ENCODE data around the gene GALNT3.

The GALNT3 gene

DNA sequence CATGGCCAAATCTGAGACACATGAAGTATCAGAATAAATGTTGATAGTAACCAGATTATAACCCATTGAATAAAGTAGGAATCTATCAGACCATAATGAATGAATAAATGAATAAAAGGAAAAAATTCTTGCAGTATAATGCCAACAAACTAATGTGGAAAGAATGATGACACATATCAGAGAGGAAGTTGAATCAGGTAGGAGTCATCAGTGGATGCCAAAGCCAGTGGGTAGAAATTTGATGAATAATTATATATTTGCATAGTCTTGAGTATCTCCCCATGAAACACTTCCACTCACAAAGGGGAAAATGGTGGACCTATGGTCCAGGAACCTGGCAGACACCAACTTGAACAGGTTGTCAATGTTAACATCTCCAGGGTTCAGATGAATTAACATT is 68.6 kb downstream of the GALNT3 start:
- TF ChIP-seq ZNF274 (IDR thresholded peaks at IDR 0.05; ENCODE audit: low read depth, low read length): no peak
- no peak overlapping the region for H3K4me3 ChIP-seq (ENCODE audit: low read length)

- TF ChIP-seq ZNF274 (IDR thresholded peaks at IDR 0.05; ENCODE audit: low read depth, low read length): no peak
- no peak overlapping the region for H3K4me3 ChIP-seq (ENCODE audit: low read length)
Measured at GRCh38 chr2:165720511-165720910, 73.5 kb downstream of the GALNT3 start.

- no peak overlapping the region for H3K4me3 ChIP-seq (ENCODE audit: low read length)
- TF ChIP-seq ZNF274 (IDR thresholded peaks at IDR 0.05; ENCODE audit: low read depth, low read length): no peak
Measured at GRCh38 chr2:165718610-165719210, 75.3 kb downstream of the GALNT3 start.

DNA sequence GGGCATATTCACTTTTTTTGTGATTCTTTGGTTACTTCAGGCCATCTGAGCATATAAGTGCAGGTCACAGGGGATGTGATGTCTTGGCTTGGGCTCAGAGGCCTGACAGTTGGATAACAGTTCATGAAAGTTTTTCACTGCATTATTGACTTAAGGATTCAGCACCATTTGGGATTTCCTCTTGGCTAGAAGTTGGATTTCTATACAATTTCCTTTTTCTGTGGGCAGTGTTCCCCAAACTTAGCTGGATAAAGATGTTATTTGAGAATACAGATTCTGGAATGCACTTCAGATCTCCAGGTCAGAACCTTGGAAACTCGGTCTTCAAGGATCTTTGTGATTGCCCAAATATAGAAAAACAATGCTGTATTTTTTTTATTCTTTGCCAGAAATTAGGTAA is 78.0 kb downstream of the GALNT3 start:
- no peak overlapping the region for H3K4me3 ChIP-seq (ENCODE audit: low read length)
- TF ChIP-seq ZNF274 (IDR thresholded peaks at IDR 0.05; ENCODE audit: low read depth, low read length): no peak

DNA sequence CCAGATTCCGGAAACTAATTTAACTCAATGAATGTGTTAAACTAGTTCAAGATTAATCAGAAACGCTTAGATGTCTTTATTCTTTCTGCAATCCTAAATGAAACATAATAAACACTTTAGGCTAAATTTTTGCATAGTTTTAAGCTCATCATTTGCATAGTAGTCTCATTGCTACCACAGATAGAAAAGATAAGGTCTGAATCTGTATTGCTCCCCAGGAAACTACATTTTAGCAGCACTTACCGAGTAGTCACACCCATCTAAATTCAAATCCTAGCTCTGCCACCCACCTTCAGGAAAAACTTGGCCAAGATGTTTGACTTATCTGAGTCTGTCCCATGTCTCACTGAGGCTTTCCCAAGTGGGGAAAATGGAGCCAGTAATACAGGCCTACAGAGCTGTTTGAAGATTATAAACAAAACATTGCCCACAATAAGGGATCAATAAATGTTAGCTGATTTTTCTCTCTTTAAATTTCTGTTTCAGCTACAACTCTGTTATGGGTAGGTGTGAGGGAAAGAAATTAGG is 87.0 kb downstream of the GALNT3 start:
- TF ChIP-seq ZNF274 (IDR thresholded peaks at IDR 0.05; ENCODE audit: low read depth, low read length): no peak
- no peak overlapping the region for H3K4me3 ChIP-seq (ENCODE audit: low read length)

DNA sequence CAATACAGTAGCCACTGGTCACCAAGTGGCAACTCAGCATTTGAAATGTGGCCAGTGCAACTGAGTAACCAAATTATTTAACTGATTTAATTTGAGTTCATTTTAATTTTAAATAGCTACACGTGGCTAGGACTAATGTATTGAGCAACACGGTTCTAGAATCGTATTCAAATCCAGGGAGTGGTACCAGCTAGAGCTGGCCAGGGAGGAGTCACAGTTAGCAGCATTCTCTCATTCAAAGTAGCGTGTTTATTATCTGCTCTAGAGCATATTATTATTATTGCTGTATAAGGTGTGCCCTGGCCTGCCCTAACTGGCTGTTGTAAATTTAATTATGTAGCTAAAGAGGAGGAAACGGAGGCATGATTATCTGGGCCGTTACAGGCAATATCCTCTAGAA is 92.9 kb downstream of the GALNT3 start:
- TF ChIP-seq ZNF274 (IDR thresholded peaks at IDR 0.05; ENCODE audit: low read depth, low read length): no peak
- no peak overlapping the region for H3K4me3 ChIP-seq (ENCODE audit: low read length)

- TF ChIP-seq ZNF274 (IDR thresholded peaks at IDR 0.05; ENCODE audit: low read depth, low read length): no peak
- no peak overlapping the region for H3K4me3 ChIP-seq (ENCODE audit: low read length)
Measured at GRCh38 chr2:165700531-165700930, 93.5 kb downstream of the GALNT3 start.

DNA sequence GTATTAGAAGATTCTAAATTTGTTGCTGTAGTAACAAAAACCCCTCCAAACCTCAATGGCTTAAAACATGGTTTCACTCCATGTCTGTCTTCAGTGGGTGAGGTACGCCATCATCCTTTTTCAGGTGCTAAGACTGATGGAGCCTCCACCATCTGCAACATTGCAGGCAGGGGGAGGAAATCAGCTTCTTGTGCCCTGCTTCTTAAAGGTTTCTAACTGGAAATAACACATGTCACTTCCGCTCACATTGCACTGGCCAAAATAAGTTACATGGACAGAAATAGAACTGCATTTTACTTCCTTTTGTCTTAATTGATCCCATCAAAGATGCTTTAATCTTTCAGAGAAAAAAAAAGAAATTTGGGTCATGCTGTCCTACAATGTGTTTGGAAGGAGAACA is 94.1 kb downstream of the GALNT3 start:
- TF ChIP-seq ZNF274 (IDR thresholded peaks at IDR 0.05; ENCODE audit: low read depth, low read length): no peak

DNA sequence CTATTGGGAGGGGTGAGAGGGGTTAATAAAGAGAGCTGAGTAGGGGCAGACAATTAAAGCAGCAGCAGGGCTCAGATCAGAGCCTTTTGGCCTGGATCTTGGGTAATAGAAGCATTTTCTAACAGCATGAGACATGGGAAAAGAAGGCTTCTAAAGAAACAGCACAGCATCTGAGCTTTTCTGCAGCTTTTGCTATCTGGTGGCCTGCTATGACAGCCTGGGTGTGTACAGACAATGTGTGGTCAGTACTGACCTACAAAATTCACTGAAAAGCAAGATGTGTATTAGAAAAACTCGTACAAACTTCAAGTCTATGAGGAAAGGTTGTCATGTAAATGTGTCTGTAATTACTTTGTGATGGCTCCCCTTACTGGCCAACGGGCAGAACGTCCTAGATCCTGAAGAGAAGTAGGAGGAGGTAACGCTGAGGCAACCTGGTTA is 95.6 kb downstream of the GALNT3 start:
- no peak overlapping the region for H3K4me3 ChIP-seq (ENCODE audit: low read length)
- TF ChIP-seq ZNF274 (IDR thresholded peaks at IDR 0.05; ENCODE audit: low read depth, low read length): no peak

More for the DNA sequence above, 94.1 kb downstream of the GALNT3 start:
- H3K4me3 ChIP-seq (ENCODE audit: low read length): no peak overlapping the region

DNA sequence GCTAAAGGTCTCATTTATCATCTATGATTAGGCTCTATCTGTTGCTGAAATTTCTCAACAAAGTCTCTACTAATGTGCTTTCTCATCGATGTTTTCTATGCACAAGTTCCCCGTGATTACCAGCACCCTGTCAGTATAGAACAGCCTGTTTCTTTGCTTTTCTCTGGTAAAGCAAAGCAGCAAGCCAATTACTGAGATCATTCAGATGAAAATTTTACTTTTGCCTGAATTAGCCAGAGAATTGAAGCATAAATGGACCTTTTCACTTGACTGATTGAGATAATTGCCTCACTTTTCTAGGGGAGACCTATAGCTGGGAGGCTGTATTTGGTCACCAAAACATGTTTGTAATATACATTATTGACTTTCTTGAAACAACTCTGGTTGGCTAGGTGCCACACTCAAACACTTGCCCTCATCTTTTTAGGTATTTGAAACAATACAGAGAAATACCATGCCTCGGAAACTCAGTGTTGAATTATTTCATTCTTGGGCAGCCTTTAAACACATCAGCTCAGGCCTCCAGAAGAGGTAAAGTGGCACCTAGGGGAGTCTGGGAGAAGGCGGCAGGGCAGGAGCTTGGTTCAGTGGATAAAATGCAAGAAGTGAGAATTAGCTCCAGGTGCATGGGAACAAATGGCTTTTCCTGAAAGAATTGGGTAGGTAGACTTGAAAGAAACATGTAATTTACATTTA is 96.2 kb downstream of the GALNT3 start:
- H3K4me3 ChIP-seq (ENCODE audit: low read length): no peak overlapping the region
- TF ChIP-seq ZNF274 (IDR thresholded peaks at IDR 0.05; ENCODE audit: low read depth, low read length): no peak

Data from GM08714 (cell line).